Osteoblast (primary cell): Measurements from ENCODE around the gene ARPC4. TPM values are rescaled to one million over a fixed set of nuclear protein-coding genes. Genes with fewer than 3 reads are reported as not detected.

Source experiments
- DNase-seq: peaks from one replicate; pipeline ENCODE4 v3.0.0; 2011; ENCODE audit warnings: low spot score, mixed read lengths; ENCODE audit not compliant: insufficient read length; ENCODE audit errors: missing footprints
- H2AFZ ChIP-seq: 2 replicates; pipeline ENCODE4 v1.6.0; 2011; ENCODE audit warnings: mild to moderate bottlenecking, low read length
- H3K27ac ChIP-seq: 2 replicates; pipeline ENCODE4 v1.5.1; 2011; ENCODE audit warnings: mild to moderate bottlenecking, low read depth, low read length, moderate library complexity
- H3K27me3 ChIP-seq: 2 replicates; pipeline ENCODE4 v1.6.0; 2012; ENCODE audit warnings: mild to moderate bottlenecking, control low read depth, inconsistent platforms, low read length, moderate library complexity; ENCODE audit not compliant: insufficient read depth
- H3K36me3 ChIP-seq: 2 replicates; pipeline ENCODE4 v1.5.1; 2011; ENCODE audit warnings: mild to moderate bottlenecking, low read length, control low read depth, moderate library complexity; ENCODE audit not compliant: insufficient read depth
- H3K4me1 ChIP-seq: 2 replicates; pipeline ENCODE4 v1.5.1; 2011; ENCODE audit warnings: mild to moderate bottlenecking, low read length, control low read depth, moderate library complexity; ENCODE audit not compliant: insufficient read depth
- H3K4me2 ChIP-seq: 2 replicates; pipeline ENCODE4 v1.6.0; 2011; ENCODE audit warnings: mild to moderate bottlenecking, low read length; ENCODE audit not compliant: insufficient read depth
- H3K4me3 ChIP-seq: fragments of 200-600 bp; sonication (generic); 3 replicates; pipeline ENCODE4 v1.5.1; 2012; ENCODE audit warnings: mild to moderate bottlenecking, low read length, inconsistent platforms; ENCODE audit not compliant: insufficient read depth
- H3K79me2 ChIP-seq: 2 replicates; pipeline ENCODE4 v1.6.0; 2012; ENCODE audit warnings: mild to moderate bottlenecking, low read length, control low read depth, inconsistent platforms; ENCODE audit not compliant: insufficient read depth
- H3K9me3 ChIP-seq: 2 replicates; pipeline ENCODE4 v1.5.1; 2011; ENCODE audit warnings: low read depth, low read length, control low read depth
- H4K20me1 ChIP-seq: 2 replicates; pipeline ENCODE4 v1.6.0; 2012; ENCODE audit warnings: mild to moderate bottlenecking, low read length, control low read depth; ENCODE audit not compliant: insufficient read depth
- total RNA-seq: library from RNA; depleted of rRNA; stranded (reverse); fragments of >200 nt; gene quantifications from 2 replicates; pipeline ENCODE4 v1.2.3, GENCODE V29; 2012
- TF ChIP-seq, protein P1 (sequence below): IDR thresholded peaks from 2 replicates; pipeline ENCODE4 v1.5.1; 2011; ENCODE audit warnings: mild to moderate bottlenecking, low read depth, low read length, moderate library complexity; ENCODE audit errors: extremely low read depth

The ARPC4 gene
- total RNA-seq, 1 donor: 222 TPM

DNA sequence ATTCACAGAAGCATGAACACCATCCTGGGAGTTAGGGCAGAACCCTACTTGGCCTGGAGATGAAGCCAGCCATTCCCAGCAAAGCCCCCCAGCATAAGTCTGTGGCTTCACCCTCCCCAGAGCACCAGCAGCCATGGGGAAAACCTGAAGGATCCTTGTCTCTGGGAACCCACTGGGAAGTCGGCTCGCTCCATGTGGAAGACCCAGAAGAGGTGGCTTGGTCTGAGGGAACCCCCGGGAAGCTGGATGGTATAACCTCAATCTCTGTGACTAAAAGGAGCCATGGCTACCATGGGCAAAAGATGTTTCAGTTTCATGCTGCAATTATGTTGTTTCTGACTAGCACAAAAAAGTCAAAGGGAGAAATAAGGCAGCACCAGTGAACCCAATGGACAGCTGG is 62.7 kb downstream of the ARPC4 start:
- Histone ChIP-seq H3K36me3 (no peaks in the 10 kb centered on the region), H3K27me3 (peaks cover 3% of the 10 kb centered on the region), H3K4me1 (no peaks in the 10 kb centered on the region), H4K20me1 (no peaks in the 10 kb centered on the region), H3K4me3 (no peak overlapping the region), H3K27ac (no peak overlapping the region), H3K4me2 (no peak overlapping the region), H2AFZ (no peak overlapping the region), H3K79me2 (no peaks in the 10 kb centered on the region), H3K9me3 (no peaks in the 10 kb centered on the region)
- TF ChIP-seq, protein P1, sequence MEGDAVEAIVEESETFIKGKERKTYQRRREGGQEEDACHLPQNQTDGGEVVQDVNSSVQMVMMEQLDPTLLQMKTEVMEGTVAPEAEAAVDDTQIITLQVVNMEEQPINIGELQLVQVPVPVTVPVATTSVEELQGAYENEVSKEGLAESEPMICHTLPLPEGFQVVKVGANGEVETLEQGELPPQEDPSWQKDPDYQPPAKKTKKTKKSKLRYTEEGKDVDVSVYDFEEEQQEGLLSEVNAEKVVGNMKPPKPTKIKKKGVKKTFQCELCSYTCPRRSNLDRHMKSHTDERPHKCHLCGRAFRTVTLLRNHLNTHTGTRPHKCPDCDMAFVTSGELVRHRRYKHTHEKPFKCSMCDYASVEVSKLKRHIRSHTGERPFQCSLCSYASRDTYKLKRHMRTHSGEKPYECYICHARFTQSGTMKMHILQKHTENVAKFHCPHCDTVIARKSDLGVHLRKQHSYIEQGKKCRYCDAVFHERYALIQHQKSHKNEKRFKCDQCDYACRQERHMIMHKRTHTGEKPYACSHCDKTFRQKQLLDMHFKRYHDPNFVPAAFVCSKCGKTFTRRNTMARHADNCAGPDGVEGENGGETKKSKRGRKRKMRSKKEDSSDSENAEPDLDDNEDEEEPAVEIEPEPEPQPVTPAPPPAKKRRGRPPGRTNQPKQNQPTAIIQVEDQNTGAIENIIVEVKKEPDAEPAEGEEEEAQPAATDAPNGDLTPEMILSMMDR: no peak
- peak; percentile 53 for DNase-seq

Other genes with a start within 250 kb of the ARPC4 start
- gene LHFPL4, start 239.3 kb upstream of the ARPC4 start, total RNA-seq: under 0.01 TPM in 1 of 2 replicates, not detected in the other
- gene MTMR14, start 143.6 kb upstream of the ARPC4 start, total RNA-seq: 47.1 and 47.4 TPM in 2 replicates
- not detected in 2 replicates for gene CPNE9, start 89.2 kb upstream of the ARPC4 start, total RNA-seq
- gene BRPF1, start 61.3 kb upstream of the ARPC4 start, total RNA-seq: 14.1 and 14.5 TPM in 2 replicates
- gene OGG1, start 43.1 kb upstream of the ARPC4 start, total RNA-seq: 24.8 and 25.7 TPM in 2 replicates
- 22.1 and 25.9 TPM in 2 replicates for gene CAMK1, start 23.1 kb upstream of the ARPC4 start, total RNA-seq
- 88.4 and 102 TPM in 2 replicates for gene TADA3, start 609 bp upstream of the ARPC4 start, total RNA-seq
- 31.1 and 33.9 TPM in 2 replicates for gene TTLL3, start 17.2 kb downstream of the ARPC4 start, total RNA-seq
- 18.6 and 19.2 TPM in 2 replicates for gene RPUSD3, start 50.9 kb downstream of the ARPC4 start, total RNA-seq
- not detected in 2 replicates for gene CIDEC, start 87.2 kb downstream of the ARPC4 start, total RNA-seq
- 21.8 and 26.1 TPM in 2 replicates for gene JAGN1, start 97.5 kb downstream of the ARPC4 start, total RNA-seq
- gene IL17RE, start 109.8 kb downstream of the ARPC4 start, total RNA-seq: 0.29 and 0.72 TPM in 2 replicates
- gene IL17RC, start 124.0 kb downstream of the ARPC4 start, total RNA-seq: 42.1 and 47.0 TPM in 2 replicates
- 7.6 and 10.3 TPM in 2 replicates for gene CRELD1, start 140.8 kb downstream of the ARPC4 start, total RNA-seq
- 3.5 and 4.3 TPM in 2 replicates for gene PRRT3, start 159.3 kb downstream of the ARPC4 start, total RNA-seq
- 55.7 and 58.3 TPM in 2 replicates for gene EMC3, start 193.8 kb downstream of the ARPC4 start, total RNA-seq
- 3.2 and 6.2 TPM in 2 replicates for gene FANCD2, start 233.4 kb downstream of the ARPC4 start, total RNA-seq